Measurements from ENCODE around the gene IQGAP2.
A peak's percentile ranks its signal among the peaks of the same experiment; 100 is the strongest.

The IQGAP2 gene

DNA sequence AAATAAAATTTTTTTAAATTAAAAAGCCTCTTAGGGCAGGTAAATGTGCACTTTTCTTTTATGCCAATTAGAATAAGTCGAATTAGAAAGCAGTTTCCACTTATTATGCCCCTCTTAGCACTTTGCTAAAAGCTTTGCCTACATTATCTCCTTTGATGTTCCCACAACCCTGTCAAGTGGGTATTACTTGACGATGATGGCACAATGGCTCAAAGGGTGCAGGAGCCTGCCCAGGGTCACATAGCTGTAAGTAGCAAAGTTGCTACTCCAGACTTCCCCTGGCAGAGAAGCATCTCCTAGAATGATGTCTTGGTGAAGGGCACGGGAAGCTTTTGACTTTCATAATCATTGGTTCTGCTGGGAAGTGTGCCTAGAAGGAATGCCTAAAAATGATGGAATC, 18.4 kb upstream of the IQGAP2 start:
- no peak for DNase-seq (ENCODE audit: low read depth in 1 of 2, low spot score in 1 of 2)

DNA sequence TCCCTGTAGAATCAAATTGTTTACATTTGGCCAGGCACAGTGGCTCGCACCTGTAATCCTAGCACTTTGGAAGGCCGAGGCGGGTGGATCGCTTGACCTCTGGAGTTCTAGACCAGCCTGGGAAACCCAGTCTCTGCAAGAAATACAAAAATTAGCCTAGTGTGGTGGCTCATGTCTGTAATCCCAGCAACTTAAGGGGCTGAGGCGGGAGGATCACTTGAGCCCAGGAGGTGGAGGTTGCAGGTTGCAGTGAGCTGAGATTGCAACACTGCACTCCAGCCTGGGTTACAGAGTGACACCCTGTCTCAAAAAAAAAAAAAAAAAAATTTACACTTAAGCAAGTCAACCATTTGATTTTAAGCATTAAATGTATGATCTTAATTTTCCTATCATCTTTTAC, 17.5 kb upstream of the IQGAP2 start:
- no peak for DNase-seq (ENCODE audit: low read depth in 1 of 2, low spot score in 1 of 2)

DNA sequence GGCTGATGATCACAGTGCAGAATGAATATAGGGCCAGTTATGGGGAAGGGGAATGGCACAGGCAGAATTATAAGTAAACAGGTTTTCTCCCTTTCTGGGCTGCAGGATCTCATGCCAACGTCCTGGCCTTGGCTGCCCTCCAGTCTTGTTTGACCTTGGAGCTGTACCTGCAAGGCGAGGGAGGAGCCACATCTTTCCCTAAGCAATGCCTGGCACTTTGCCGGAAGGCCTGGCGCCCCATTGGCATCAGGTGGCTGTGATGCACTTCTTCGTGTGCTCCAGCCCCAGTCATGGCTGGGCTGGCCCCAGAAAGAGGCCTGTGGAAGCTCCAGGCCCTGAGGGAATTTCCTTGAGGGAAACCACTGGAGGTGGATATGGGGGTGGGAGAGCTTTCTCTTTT, 16.7 kb upstream of the IQGAP2 start:
- no peak for DNase-seq (ENCODE audit: low read depth in 1 of 2, low spot score in 1 of 2)

DNA sequence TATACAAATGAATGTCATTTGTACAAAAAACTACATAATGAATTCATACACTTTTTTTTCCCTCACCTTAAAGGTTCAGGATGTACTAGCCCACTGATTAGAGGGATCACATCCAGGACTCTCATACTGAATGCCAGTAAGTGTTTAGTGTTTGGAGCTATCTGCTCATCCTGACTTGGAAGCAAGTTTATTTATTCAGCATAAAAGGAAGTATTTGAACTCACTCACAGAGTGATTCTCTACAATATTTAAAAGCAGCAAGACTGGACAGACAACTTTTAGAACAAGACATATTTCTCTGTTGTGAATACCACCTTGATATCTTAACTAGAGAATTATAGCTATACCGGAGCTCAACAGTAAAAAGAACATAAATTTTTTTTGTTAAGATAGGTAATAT, 14.8 kb upstream of the IQGAP2 start:
- DNase-seq (ENCODE audit: low read depth in 1 of 2, low spot score in 1 of 2): no peak

DNA sequence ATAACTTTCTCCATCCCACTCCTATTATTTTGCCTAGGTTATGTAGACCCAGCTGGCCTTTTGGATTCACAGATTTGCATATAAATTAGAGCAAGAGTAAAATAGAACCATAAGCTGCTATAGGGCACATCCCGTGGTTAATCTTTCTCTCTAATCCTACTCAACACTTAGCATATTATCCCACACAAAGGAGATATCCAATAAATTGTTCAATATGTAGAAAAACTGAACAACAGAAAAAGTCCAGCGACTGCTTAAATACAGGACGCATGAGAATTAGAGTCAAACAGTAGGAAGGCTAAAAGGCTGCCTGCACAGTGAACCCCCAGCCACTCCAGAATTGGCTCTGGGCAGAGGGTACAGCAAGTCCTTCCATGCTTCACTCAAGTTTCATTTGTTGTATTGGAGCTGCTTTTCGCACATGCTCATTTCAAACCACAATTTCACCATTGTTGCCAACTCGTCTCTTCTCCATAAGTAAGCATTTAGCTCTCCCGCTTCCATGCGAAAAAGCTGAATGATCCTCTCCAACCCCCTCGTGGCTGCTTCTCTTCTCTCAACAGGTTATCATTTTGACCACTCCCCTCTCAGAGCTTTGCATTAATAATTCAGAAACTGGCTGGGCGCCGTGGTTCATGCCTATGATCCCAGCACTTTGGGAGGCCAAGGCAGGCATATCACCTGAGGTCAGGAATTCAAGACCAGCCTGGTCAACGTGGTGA, 14.1 kb upstream of the IQGAP2 start:
- no peak for DNase-seq (ENCODE audit: low read depth in 1 of 2, low spot score in 1 of 2)

DNA sequence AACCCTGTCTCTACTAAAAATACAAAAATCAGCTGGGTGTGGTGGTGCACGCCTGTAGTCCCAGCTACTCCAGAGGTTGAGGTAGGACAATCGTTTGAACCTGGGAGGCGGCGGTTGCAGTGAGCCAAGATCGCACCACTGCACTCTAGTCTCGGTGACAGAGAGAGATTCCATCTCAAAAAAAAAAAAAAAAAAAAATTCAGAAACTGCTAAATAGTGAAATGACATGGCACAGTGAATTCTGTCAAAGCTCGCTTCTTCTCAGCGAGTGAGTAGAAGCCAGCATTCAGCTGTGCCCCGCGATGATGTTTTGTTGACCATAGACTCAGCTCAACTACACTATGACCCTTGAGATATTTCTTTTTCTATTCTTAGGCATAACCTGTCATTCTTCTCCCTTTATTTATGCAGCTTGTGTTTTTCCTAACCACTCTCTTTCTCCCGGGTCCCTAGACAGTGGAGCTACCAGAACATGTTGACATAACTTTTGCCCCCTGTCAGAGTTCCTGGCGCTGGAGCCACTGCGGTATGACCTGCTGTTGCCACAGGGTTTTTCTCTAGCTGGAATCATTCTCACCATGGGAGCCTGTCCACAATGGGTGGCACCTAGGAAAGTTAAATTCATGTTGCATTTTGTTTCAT, 13.5 kb upstream of the IQGAP2 start:
- DNase-seq (ENCODE audit: low read depth in 1 of 2, low spot score in 1 of 2): no peak

DNA sequence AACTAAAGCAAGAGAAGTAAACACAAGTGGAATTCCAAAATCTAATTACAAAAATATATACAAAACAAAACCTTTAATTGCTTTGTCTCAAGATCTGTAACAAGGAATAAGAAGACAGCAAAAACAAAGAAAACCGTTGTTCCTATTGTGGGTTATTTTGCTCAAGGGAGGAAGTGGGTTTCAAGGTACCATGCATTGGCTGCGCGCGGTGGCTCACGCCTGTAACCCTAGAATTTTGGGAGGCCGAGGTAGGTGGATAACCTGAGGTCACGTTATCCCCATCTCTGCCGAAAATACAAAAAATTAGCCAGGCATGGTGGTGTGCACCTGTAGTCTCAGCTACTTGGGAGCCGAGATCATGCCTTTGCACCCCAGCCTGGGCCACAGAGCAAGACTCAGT, 12.1 kb upstream of the IQGAP2 start:
- no peak for DNase-seq (ENCODE audit: low read depth in 1 of 2, low spot score in 1 of 2)

DNA sequence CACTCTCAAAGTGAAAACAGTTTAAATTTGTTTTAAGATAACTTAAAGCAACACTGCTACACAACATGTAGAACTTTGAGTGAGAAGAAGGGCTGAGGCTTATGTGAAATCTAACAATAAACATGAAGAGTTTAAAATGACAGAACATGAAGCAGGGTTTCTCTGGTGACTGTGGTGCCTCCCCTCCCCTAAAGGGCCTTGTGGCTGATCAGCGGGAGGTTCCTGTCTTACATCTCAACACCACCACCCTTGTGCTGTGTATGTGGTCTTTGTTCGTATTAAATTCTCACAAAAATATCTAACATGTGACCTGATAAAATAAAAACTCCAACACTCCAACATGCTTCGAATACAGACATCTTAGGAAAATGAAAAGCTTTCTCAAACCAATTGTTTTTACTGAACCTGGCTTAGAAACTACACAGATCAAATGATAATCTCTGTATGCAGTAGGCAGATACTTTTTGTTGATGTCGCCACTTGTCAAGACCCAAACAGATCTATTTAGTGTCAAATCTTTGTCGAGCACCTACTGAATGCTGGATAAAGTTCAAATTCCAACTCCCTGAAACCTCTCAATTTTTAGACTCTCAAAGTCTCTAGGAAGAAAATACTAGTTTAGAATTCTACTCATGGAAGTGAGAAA, 9.9 kb upstream of the IQGAP2 start:
- no peak for DNase-seq (ENCODE audit: low read depth in 1 of 2, low spot score in 1 of 2)

DNA sequence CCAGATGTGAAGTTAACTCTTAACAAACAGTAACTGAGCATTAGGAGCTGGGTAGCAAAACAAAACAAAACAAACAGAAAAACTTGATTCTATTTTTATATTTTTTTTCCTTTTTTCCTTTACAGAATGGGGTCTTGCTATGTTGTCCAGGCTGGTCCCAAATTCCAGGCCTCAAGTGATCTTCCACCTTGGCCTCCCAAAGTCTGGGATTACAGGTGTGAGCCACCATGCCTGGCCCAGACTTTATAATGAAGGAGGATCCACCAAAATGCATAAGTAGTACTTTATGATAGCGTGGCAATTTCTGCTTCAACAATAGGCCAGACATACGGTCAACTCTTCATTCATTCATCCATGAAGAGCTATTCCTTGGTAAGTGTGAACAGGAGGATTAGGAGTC, 5.9 kb upstream of the IQGAP2 start:
- no peak for DNase-seq (ENCODE audit: low read depth in 1 of 2, low spot score in 1 of 2)

DNA sequence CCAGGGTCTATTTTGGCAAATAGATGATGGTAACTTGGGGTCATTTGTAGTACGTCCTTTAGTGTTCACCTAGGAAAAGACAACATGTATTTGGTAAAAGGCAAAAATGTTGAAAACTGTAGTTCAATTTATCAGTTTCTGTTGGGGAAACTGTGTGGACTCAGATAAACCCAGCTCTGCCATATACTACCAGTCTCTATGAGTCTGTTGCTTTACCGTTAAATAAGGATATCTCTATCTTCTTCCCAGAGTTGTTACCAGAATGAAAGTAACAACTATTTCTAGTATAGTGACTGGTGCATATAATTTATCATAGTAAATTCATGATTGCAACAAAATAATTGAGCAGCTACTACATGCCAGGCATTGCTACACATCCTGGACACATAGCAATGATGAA, 3.8 kb upstream of the IQGAP2 start:
- DNase-seq (ENCODE audit: low read depth in 1 of 2, low spot score in 1 of 2): no peak

DNA sequence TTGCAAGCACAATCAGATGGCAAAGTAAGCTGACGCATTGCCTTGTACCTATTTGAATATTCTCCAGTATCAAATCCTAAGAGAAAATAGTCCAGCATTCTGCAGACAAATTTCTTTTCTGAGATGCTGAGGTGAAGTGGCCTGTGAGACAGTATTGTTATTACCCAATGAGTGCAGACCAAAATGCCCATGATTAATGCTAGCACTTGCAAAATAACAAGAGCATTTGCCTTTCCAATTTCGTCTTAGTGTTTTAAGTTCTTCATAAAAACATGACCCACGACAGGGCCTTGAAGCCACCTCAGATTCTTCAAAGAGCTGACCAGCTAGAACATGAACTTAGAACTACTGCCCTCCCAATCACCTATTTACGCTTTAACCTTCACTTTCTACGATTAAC, 2.6 kb upstream of the IQGAP2 start:
- no peak for DNase-seq (ENCODE audit: low read depth in 1 of 2, low spot score in 1 of 2)

DNA sequence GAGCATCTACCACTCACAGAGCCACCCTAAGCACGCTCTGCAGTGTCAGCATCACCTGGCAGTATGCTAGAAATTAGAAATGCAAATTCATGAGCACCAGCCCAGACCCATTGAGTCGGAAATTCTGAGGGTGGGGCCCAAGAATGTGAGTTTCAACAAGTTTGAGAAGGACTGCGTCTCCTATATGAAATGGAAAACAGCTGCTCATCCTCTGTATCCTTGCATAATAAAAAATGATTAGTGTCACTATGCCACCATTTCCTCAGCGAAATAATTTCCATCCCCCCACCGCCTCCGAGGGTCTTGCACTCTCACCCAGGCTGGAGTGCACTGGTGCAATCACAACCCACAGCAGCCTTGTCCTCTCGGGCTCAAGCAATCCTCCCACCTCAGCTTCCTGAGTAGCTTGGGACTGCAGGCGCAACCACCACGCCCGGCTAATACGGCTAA, 1.3 kb upstream of the IQGAP2 start:
- DNase-seq (ENCODE audit: low read depth in 1 of 2, low spot score in 1 of 2): peak in 1 of 2 donors; percentile 26

DNA sequence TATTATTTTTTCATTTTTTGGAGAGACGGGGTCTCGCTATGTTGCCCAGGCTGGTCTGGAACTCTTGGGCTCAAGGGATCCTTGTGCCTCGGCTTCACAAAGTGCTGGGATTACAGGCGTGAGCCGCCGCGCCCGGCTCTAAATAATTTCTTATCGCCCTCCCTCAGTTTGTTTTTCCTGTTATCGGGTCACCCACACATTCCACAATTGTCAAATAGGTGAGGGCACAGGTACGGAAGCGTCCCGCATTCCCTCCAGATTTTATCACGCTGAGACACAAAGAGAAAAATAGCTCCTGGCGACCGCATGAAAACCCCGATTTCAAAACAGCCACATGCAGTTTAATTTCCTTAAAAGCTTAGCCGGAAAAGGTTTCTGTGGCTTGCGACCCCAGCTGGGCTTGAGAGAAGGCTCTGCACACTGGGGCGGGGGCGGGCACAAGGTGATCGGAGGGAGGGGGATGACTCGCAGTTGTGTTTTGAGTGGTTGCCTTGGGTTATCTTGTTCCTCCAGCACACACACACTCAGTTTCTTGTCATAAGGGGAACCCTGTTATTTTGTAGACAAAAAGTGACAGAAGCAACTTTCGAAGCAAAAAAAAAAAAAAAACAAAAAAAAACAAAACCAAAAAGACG, 717 bp upstream of the IQGAP2 start:
- peak; percentile 39 to 71 for DNase-seq (ENCODE audit: low read depth in 1 of 2, low spot score in 1 of 2)

DNA sequence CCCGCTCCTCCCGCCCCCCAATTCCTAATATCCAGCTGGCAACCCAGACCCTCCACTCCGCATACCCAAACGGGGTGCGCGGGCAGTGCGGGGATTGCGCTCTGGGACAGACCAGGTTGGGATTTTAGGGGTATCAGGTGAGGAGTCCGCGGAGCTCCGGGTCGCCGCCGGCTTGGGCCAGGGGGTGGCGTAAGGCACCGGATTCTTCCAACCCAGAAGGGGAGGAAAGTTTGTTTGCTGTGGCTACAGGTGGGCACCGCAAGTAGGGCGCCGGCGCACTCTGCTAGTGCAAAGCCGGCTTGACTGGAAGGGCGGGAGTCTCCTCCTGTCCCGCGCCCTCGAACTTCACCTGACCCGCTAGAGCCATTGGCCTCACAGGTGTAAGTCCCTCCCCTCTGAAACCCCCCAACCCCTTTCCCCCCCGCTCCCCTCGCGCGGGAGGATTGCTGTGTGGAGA, 709 bp downstream of the IQGAP2 start:
- peak; percentile 26 to 53 for DNase-seq (ENCODE audit: low read depth in 1 of 2, low spot score in 1 of 2)

DNA sequence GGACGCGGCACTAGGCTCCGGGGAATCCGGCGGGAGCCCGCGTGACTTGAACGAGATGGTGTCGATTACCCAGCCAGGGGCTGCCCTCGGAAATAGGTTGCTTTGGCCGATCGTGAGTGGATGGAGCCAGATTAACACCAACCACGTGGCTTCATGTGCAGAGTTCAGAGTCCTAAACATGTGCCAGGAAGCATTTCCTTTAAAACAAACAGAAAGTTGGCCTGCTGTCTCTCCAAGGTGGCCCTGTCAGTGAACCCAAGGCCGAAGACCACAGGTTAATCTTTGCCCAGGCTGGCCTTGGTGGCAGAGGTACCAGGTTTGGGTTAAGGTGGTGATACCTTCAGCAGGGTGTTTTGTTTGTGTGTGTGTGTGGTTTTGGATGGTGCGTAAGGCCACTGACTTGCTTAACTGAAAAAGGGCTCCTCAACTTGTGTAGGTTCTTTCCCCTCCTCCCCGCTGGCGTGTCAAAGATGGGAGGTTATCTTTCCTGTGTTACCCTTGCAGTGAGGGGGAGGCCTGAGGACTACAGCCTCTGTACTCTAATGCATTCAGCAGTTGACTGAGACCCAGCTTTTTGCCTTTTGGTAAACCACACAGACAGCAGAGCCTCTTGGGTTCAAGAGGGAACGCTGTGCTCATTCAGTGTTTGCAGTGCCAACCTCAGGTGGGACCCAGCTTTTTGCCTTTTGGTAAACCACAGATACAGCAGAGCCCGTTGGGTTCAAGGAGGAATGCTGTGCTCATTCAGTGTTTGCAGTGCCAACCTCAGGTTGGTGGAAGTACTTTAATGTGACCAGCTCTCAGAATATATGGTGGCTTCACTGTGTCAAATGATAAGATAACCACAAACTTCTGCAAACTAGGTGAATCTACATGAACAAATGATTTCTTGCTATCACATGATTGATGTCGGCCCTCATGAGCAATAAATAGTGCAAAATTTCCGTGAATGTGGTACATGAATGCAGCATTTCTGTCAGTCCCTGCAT, 1.4 kb downstream of the IQGAP2 start:
- DNase-seq (ENCODE audit: low read depth in 1 of 2, low spot score in 1 of 2): peak; percentile 48 to 57

DNA sequence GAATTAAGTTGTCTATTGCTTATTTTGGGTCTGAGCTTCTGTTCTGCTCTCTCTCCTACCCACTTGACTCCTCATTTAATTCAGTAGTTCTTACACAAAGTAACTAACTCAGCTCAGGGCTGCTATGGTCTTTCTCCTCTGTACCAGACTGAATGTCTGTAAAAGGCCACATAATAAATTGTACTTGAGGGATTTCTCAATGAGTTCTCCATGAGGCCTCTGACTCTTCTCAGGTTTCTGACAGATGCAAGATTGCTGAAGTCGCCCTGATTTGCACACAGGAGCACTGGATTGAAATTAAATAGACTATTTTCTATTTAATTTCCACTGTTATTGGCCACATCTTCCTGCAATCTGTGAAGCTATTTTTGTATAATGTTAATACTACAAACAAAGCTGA, 2.9 kb downstream of the IQGAP2 start:
- DNase-seq (ENCODE audit: low read depth in 1 of 2, low spot score in 1 of 2): no peak

DNA sequence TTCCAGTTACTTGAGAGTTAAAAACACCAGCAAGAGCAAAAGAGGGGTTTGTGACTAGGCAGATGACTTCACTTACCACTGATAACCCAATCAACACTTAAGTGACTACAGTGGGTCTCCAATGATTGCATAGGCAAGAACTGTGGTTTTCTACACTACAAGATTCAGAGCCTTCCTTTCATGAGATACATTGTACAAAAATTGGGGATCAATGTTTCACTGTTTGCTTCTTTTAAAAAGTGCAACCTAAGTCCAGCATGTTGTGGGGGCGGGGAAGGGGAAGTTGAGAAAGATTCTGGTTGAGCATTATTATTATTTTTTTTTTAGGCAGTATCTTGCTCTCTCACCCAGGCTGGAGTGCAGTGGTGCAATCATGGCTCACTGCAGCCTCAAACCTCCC, 3.6 kb downstream of the IQGAP2 start:
- DNase-seq (ENCODE audit: low read depth in 1 of 2, low spot score in 1 of 2): no peak

DNA sequence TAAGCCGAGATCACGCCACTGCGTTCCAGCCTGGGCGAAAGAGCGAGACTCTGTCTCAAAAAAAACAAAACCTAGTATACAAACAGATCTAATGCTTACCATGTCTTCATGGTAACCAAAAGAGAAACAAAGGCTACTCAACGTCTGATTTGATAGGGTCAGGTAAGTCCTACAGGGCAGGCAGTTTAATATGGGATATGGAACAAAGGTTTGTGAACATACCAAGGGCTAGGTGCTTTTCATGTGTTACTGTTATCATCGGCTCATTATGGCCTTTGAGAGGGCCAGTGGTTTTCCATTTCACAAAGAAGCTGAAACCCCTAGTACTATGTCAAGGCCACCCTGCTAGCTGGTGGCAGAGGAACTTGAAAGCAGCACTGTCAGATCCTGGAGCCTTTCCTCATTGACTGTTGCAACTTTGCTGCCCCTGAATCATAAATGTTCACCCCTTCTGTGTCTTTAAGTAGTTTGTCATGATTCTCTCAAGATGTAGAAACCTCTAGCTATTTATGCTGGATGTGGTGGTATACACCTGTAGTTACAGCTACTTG, 5.1 kb downstream of the IQGAP2 start:
- DNase-seq (ENCODE audit: low read depth in 1 of 2, low spot score in 1 of 2): no peak

DNA sequence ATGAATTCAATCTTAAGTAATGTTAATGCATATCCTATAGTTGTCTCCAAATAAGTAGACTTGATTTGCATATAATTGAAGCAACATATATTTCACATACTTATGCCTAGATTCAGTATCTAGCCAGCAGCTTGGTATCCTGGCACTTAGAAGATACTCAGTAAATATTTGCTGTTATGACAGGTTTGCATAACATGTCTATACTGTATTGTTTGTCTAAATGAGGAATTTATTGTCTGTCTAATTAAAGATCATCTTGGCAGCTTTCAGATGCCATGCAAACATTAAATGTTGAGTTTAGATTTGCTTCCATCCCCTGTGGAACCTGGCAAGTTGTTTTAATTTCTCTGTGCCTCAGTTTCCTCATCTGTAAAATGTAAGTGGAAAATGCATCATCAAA, 9.4 kb downstream of the IQGAP2 start:
- no peak for DNase-seq (ENCODE audit: low read depth in 1 of 2, low spot score in 1 of 2)

DNA sequence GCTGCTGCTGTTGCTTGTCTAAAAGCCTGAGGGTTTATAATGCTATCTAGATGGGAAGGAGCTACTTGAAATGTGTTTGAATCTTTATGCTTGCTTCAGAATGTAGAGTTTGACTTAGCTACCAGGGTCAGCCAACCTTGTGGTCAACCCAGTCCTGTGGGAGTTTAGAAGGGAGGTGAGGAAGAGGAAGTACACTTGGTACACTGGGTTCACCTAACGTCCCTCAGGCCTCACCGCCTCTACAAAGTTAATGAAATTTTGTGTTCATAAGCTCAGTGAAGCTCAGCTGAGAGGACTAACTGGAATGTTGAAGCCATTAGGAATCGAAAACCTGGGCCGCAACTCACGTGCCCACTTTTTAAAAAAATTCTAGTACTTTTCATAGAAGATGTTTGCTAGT, 10.7 kb downstream of the IQGAP2 start:
- DNase-seq (ENCODE audit: low read depth in 1 of 2, low spot score in 1 of 2): no peak
